Adipose tissue (tissue), 3 donors: ENCODE results near the gene PPP1CB. TPM values are rescaled to one million over a fixed set of nuclear protein-coding genes. Genes with fewer than 3 reads are reported as not detected.

Experiments
- H3K27ac ChIP-seq: one replicate; pipeline ENCODE4 v1.5.1; 2013; ENCODE audit warnings: low read depth, low read length
- WGBS, 3 donors: extraction: QIAGEN DNeasy Blood & Tissue Kit; methylation state at CpG; one replicate each; pipeline ENCODE4 v1.1.7; 2013; 5-methylcytosine and 5-hydroxymethylcytosine counted together
- polyA plus RNA-seq, 3 donors: library from polyadenylated mRNA; stranded (reverse); fragments of 200-250 nt; gene quantifications; one replicate each; pipeline ENCODE4 v1.2.3, GENCODE V29; 2013
- donor health status: healthy with polysubstance abuse.
- donor health status: Bipolar disorder and iron deficiency.
- donor health status: healthy.

PPP1CB gene
- polyA plus RNA-seq, 3 donors, result 25.6 to 110 (median 44.9) TPM

GRCh38 chr2:28824870-28825269 is 73.2 kb downstream of the PPP1CB start:
- no peak overlapping the region for H3K27ac ChIP-seq

GRCh38 chr2:28828382-28828781 is 76.8 kb downstream of the PPP1CB start:
- WGBS, 3 donors, result 63 to 85% (median 81%) methylated on average over 2 of the region's 2 CpGs

GRCh38 chr2:28833740-28834470 is 82.3 kb downstream of the PPP1CB start:
- no peak overlapping the region for H3K27ac ChIP-seq
- WGBS, 3 donors, result 92 to 94% (median 93%) methylated on average over 2 of the region's 2 CpGs

More at GRCh38 chr2:28828382-28828781, 76.8 kb downstream of the PPP1CB start:
- no peak overlapping the region for H3K27ac ChIP-seq

- H3K27ac ChIP-seq, result no peak overlapping the region
- WGBS, 3 donors, result 59 to 63% (median 60%) methylated on average over 2 of the region's 2 CpGs
These were observed 84.2 kb downstream of the PPP1CB start for GRCh38 chr2:28835781-28836180.

GRCh38 chr2:28838971-28839370 is 87.3 kb downstream of the PPP1CB start:
- no peak overlapping the region for H3K27ac ChIP-seq
- WGBS, 3 donors, result 92 to 96% (median 93%) methylated on average over 2 of the region's 2 CpGs

- no peak overlapping the region for H3K27ac ChIP-seq
- WGBS, 3 donors, result 58 to 65% (median 58%) methylated on average over 3 of the region's 3 CpGs
These were observed 90.4 kb downstream of the PPP1CB start for GRCh38 chr2:28842042-28842441.

Other genes starting within 250 kb of the PPP1CB start
- not detected for gene SPDYA, start 59.0 kb downstream of the PPP1CB start, polyA plus RNA-seq
- gene TRMT61B, start 118.5 kb downstream of the PPP1CB start, polyA plus RNA-seq, result 10 to 100 TPM in 2 of 3 donors, 1 to 10 TPM in 1; 5.0 to 21.5 (median 10.5) TPM
- gene WDR43, start 142.8 kb downstream of the PPP1CB start, polyA plus RNA-seq, result 10 to 100 TPM; 10.1 to 28.3 (median 21.3) TPM
- 1 to 10 TPM in 1 of 3 donors, under 1 TPM in 2; 0.30 to 3.0 (median 0.31) TPM for gene TOGARAM2, start 229.5 kb downstream of the PPP1CB start, polyA plus RNA-seq